Heart left ventricle (tissue), 16 donors: ENCODE measurements around the gene FOXP1. TPM values are rescaled to one million over a fixed set of nuclear protein-coding genes. Genes with fewer than 3 reads are reported as not detected.

Experiments
- ATAC-seq, 4 donors: fragments of 200-7000 bp; cut with Tn5 transposase; one replicate each; pipeline ENCODE4 v1.9.1; 2020 to 2022; ENCODE audit warnings: moderate library complexity in 4 of 4, mild to moderate bottlenecking in 3 of 4, moderate number of reproducible peaks in 1 of 4
- DNase-seq, 5 donors: peaks; one replicate each; pipeline ENCODE4 v3.0.0-alpha.2; 2020
- H3K27ac ChIP-seq, 12 donors: fragments of 200-600 bp; sonication (generic) in 4 of 12; one replicate each; pipeline versions ENCODE4 v1.5.0 to v1.8.0; 2016 to 2022; ENCODE audit warnings: mild to moderate bottlenecking in 2 of 12
- H3K27me3 ChIP-seq, 9 donors: fragments of 200-600 bp; sonication (generic) in 2 of 9; one replicate each; pipeline versions ENCODE4 v1.5.1 to v1.8.0; 2016 to 2022; ENCODE audit warnings: mild to moderate bottlenecking in 3 of 9
- H3K36me3 ChIP-seq, 9 donors: fragments of 200-600 bp; sonication (generic) in 2 of 9; one replicate each; pipeline versions ENCODE4 v1.5.0 to v1.8.0; 2018 to 2022; ENCODE audit warnings: mild to moderate bottlenecking in 2 of 9
- H3K4me1 ChIP-seq, 12 donors: fragments of 200-600 bp; sonication (generic) in 4 of 12; one replicate each; pipeline versions ENCODE4 v1.5.0 to v1.8.0; 2016 to 2022; ENCODE audit warnings: mild to moderate bottlenecking in 3 of 12
- H3K4me3 ChIP-seq, 12 donors: fragments of 200-600 bp; sonication (generic) in 4 of 12; one replicate each; pipeline versions ENCODE4 v1.5.0 to v1.8.0; 2017 to 2022; ENCODE audit warnings: mild to moderate bottlenecking in 9 of 12, moderate library complexity in 4 of 12
- H3K9me3 ChIP-seq, 12 donors: fragments of 200-600 bp; sonication (generic) in 4 of 12; one replicate each; pipeline versions ENCODE4 v1.5.0 to v1.8.0; 2016 to 2022; ENCODE audit warnings: mild to moderate bottlenecking in 1 of 12
- POLR2A ChIP-seq, 2 donors: fragments of 450-650 bp; IDR thresholded peaks; one replicate each; pipeline ENCODE4 v1.6.1; 2017; ENCODE audit warnings: antibody characterized with exemption in 2 of 2, mild to moderate bottlenecking in 2 of 2, moderate library complexity in 2 of 2
- WGBS, 4 donors: extraction: QIAGEN DNeasy Blood & Tissue Kit in 2 of 4; methylation state at CpG; one replicate each; pipeline versions ENCODE4 v1.1.5 to v1.1.7; 2013 to 2018; 5-methylcytosine and 5-hydroxymethylcytosine counted together
- intact Hi-C, 10 donors: fragments of 100-400 bp; cut with DNase I; formaldehyde crosslinking; loops; one replicate each; pipeline versions ENCODE4 v1.11.1 to v1.14.2; 2022
- polyA plus RNA-seq, 2 donors: library from polyadenylated mRNA; stranded (reverse); fragments of 200-250 nt; gene quantifications; one replicate each; pipeline ENCODE4 v1.2.3, GENCODE V29; 2013
- total RNA-seq, 9 donors: library from RNA; depleted of rRNA in 2 of 9; stranded (reverse); fragments of >200 nt in 2 of 9; fragmentation: NEBNext Ultra II Directional in 3 of 9; extraction: Animal tissue kit (Norgen Biotek cat#: 25700) in 3 of 9; gene quantifications; one replicate each; pipeline versions ENCODE4 v1.1.0 to v1.2.4, GENCODE V29; 2016 to 2023
- TF ChIP-seq, protein P1 (sequence below), 12 donors: fragments of 200-600 bp; sonication (generic) in 4 of 12; IDR thresholded peaks; one replicate each; pipeline versions ENCODE4 v1.5.0 to v1.8.0; 2018 to 2022; ENCODE audit warnings: antibody characterized with exemption in 12 of 12, mild to moderate bottlenecking in 5 of 12
- donor health status: ischemic (EF 13 %, LVEDD 7.1; RV severe dilation, severe dysfunction).
- donor health status: healthy with polysubstance abuse.
- donor health status: DM: no; HTN: yes; CAD: no.
- donor health status: DM: no; HTN: no; CAD: no.
- donor health status: ischemic (EF 25% LVEDD 6.9; RV normal size, moderate dysfunction).
- donor health status: ischemic (EF 25% LVEDD 5.7; RV mildly dilated, moderate dysfunction).
- donor health status: healthy.
- donor health status: DM: yes; HTN: yes; CAD: no.
- donor health status: ischemic (EF 35%, LVEDD 5.7; RV mildly dilated, moderate dysfunction).
- donor health status: nonischemic (EF 11% LVEDD 7.7; RV severe dilation, severe dysfunction).
- donor health status: DM: yes; HTN: yes; CAD: no.
- donor health status: PGD.
- donor health status: ischemic (EF 29% LVEDD 5.4; RV normal size, mild dysfunction).
- donor health status: nonischemic (EF 23%, LVEDD 6.1; RV moderate dilation, normal function).

Gene FOXP1
- total and polyA plus RNA-seq, 11 donors = 14.9 to 67.8 (median 41.1) TPM

DNA sequence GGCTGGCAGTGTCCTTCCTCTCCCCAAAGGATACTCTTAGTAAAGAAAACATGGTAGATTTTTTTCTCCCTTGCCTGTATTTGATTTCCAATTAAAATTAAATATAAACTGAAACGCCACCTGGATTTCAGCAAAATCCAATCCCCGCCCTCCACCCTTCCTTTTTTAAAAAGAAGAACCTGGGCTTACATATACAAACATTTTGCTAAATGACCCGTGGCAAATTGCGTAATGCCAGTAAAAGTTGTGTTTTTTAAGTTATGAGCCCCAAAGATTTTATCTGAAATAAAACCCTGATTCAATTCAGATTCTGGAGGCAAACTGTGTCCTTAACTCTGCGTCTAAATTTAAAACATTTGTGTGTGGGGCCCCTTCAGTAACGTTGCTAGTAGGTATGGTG, 403.0 kb downstream of the FOXP1 start:
- no peaks in the 10 kb centered on the region for H3K27me3 ChIP-seq
- no peak overlapping the region for H3K4me3 ChIP-seq
- no peak overlapping the region for H3K27ac ChIP-seq
- H3K4me1 ChIP-seq = no peaks in the 10 kb centered on the region
- no peak for TF ChIP-seq POLR2A (IDR thresholded peaks at IDR 0.05)
- TF ChIP-seq, protein P1, sequence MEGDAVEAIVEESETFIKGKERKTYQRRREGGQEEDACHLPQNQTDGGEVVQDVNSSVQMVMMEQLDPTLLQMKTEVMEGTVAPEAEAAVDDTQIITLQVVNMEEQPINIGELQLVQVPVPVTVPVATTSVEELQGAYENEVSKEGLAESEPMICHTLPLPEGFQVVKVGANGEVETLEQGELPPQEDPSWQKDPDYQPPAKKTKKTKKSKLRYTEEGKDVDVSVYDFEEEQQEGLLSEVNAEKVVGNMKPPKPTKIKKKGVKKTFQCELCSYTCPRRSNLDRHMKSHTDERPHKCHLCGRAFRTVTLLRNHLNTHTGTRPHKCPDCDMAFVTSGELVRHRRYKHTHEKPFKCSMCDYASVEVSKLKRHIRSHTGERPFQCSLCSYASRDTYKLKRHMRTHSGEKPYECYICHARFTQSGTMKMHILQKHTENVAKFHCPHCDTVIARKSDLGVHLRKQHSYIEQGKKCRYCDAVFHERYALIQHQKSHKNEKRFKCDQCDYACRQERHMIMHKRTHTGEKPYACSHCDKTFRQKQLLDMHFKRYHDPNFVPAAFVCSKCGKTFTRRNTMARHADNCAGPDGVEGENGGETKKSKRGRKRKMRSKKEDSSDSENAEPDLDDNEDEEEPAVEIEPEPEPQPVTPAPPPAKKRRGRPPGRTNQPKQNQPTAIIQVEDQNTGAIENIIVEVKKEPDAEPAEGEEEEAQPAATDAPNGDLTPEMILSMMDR (IDR thresholded peaks at IDR 0.05) = no peak
- H3K36me3 ChIP-seq = no peaks in the 10 kb centered on the region
- WGBS, 4 donors = 91 to 94% (median 93%) methylated on average over 6 of the region's 6 CpGs
- intact Hi-C loops = no loop called here
- no peak for ATAC-seq
- no peaks in the 10 kb centered on the region for H3K9me3 ChIP-seq
- no peak for DNase-seq

- peaks cover 0 to 18% (median 0%) of the 10 kb centered on the region in 12 donors for H3K4me1 ChIP-seq
- intact Hi-C loops = no loop called here
- 95 to 98% (median 97%) methylated on average over 4 of the region's 4 CpGs for WGBS, 4 donors
Measured at GRCh38 chr3:71177375-71177774, 406.2 kb downstream of the FOXP1 start.

GRCh38 chr3:71176366-71176765, 407.2 kb downstream of the FOXP1 start:
- intact Hi-C loops = no loop called here
- Histone ChIP-seq H3K4me1 (peaks cover 0 to 24% (median 0%) of the 10 kb centered on the region in 12 donors), H3K36me3 (no peaks in the 10 kb centered on the region), H3K9me3 (no peaks in the 10 kb centered on the region), H3K27me3 (no peaks in the 10 kb centered on the region), H3K27ac (no peak overlapping the region), H3K4me3 (no peak overlapping the region)
- ATAC-seq (no peak), DNase-seq (no peak)
- TF ChIP-seq, protein P1 (IDR thresholded peaks at IDR 0.05) = no peak
- no peak for TF ChIP-seq POLR2A (IDR thresholded peaks at IDR 0.05)
- WGBS, 4 donors = 91 to 96% (median 95%) methylated on average over 5 of the region's 5 CpGs

More at GRCh38 chr3:71177375-71177774, 406.2 kb downstream of the FOXP1 start:
- no peak overlapping the region for H3K4me3 ChIP-seq
- DNase-seq = no peak
- TF ChIP-seq, protein P1 (IDR thresholded peaks at IDR 0.05) = no peak
- no peak for TF ChIP-seq POLR2A (IDR thresholded peaks at IDR 0.05)
- H3K27me3 ChIP-seq = no peaks in the 10 kb centered on the region
- no peak overlapping the region for H3K27ac ChIP-seq
- H3K36me3 ChIP-seq = no peaks in the 10 kb centered on the region
- no peak for ATAC-seq
- H3K9me3 ChIP-seq = no peaks in the 10 kb centered on the region

- no peak overlapping the region for H3K4me3 ChIP-seq
- no peaks in the 10 kb centered on the region for H3K9me3 ChIP-seq
- H3K36me3 ChIP-seq = no peaks in the 10 kb centered on the region
- no peaks in the 10 kb centered on the region for H3K27me3 ChIP-seq
- DNase-seq (no peak), ATAC-seq (no peak)
- intact Hi-C loops = no loop called here
- peaks cover 0 to 24% (median 0%) of the 10 kb centered on the region in 12 donors for H3K4me1 ChIP-seq
- H3K27ac ChIP-seq = no peak overlapping the region
- WGBS, 4 donors = 89 to 96% (median 93%) methylated on average over 5 of the region's 5 CpGs
- TF ChIP-seq, protein P1 (IDR thresholded peaks at IDR 0.05) = no peak
- no peak for TF ChIP-seq POLR2A (IDR thresholded peaks at IDR 0.05)
Measured at GRCh38 chr3:71175691-71176365, 407.7 kb downstream of the FOXP1 start.
